HEK293 (cell line): ENCODE results near the gene EYA3.

Experiments
- TCF7L2 ChIP-seq: IDR thresholded peaks from 2 replicates; pipeline ENCODE4 v1.6.1; 2011; ENCODE audit warnings: low read depth, mild to moderate bottlenecking, inconsistent platforms, low read length, moderate library complexity, borderline replicate concordance
- YY1 ChIP-seq: fragments of 450-650 bp; formaldehyde crosslinking; IDR thresholded peaks from 2 replicates; pipeline ENCODE4 v1.5.1; 2018; ENCODE audit warnings: missing biosample characterization, missing genetic modification characterization
- ZBTB21 ChIP-seq: fragments of 450-650 bp; formaldehyde crosslinking; IDR thresholded peaks from 2 replicates; pipeline ENCODE4 v1.5.1; 2017; ENCODE audit warnings: missing biosample characterization, missing genetic modification characterization
- ZNF221 ChIP-seq: fragments of 450-650 bp; formaldehyde crosslinking; IDR thresholded peaks from 2 replicates; pipeline ENCODE4 v1.5.1; 2017; ENCODE audit warnings: missing biosample characterization, missing genetic modification characterization, borderline replicate concordance
- ZNF23 ChIP-seq: fragments of 450-650 bp; formaldehyde crosslinking; IDR thresholded peaks from 2 replicates; pipeline ENCODE4 v1.5.1; 2016; ENCODE audit warnings: missing biosample characterization, missing genetic modification characterization, borderline replicate concordance
- TF ChIP-seq, protein P1 (sequence below): fragments of 450-650 bp; formaldehyde crosslinking; IDR thresholded peaks from 2 replicates; pipeline ENCODE4 v1.5.1; 2016; ENCODE audit warnings: missing biosample characterization, missing genetic modification characterization
- TF ChIP-seq, protein P2 (sequence below): fragments of 450-650 bp; formaldehyde crosslinking; IDR thresholded peaks from 2 replicates; pipeline ENCODE4 v1.5.1; 2016; ENCODE audit warnings: missing biosample characterization, missing genetic modification characterization
- TF ChIP-seq, protein P3 (sequence below): fragments of 450-650 bp; formaldehyde crosslinking; IDR thresholded peaks from 2 replicates; pipeline ENCODE4 v1.5.1; 2016; ENCODE audit warnings: missing biosample characterization, missing genetic modification characterization
- TF ChIP-seq, protein P4 (sequence below): fragments of 450-650 bp; formaldehyde crosslinking; IDR thresholded peaks from 2 replicates; pipeline ENCODE4 v1.5.1; 2017; ENCODE audit warnings: missing biosample characterization, missing genetic modification characterization

DNA sequence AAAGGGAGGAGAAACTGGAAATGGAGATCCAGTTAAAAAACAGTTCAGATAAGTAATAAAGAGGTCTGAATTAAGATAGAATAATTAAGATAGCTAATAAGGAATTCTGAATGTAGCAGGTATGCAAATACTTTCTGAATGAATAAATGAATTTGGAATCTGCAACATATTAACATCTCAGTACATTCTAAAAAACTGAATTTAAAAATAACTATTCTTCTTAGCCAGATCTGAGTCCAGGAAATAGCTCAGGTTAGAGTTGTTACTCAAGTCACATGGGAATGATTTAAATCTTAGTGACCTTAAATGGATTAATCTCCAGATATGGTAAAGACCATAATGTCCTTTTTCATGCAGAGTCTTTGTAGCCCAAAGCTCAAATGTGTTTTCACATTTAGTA lies 51.2 kb downstream of the EYA3 start:
- TF ChIP-seq ZNF23 (no peak), TCF7L2 (no peak), ZNF221 (tag by site-specific recombination) (no peak), ZBTB21 (no peak), YY1 (tag by site-specific recombination) (no peak)
- TF ChIP-seq, protein P1, sequence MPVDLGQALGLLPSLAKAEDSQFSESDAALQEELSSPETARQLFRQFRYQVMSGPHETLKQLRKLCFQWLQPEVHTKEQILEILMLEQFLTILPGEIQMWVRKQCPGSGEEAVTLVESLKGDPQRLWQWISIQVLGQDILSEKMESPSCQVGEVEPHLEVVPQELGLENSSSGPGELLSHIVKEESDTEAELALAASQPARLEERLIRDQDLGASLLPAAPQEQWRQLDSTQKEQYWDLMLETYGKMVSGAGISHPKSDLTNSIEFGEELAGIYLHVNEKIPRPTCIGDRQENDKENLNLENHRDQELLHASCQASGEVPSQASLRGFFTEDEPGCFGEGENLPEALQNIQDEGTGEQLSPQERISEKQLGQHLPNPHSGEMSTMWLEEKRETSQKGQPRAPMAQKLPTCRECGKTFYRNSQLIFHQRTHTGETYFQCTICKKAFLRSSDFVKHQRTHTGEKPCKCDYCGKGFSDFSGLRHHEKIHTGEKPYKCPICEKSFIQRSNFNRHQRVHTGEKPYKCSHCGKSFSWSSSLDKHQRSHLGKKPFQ (tag by site-specific recombination): no peak
- TF ChIP-seq, protein P2, sequence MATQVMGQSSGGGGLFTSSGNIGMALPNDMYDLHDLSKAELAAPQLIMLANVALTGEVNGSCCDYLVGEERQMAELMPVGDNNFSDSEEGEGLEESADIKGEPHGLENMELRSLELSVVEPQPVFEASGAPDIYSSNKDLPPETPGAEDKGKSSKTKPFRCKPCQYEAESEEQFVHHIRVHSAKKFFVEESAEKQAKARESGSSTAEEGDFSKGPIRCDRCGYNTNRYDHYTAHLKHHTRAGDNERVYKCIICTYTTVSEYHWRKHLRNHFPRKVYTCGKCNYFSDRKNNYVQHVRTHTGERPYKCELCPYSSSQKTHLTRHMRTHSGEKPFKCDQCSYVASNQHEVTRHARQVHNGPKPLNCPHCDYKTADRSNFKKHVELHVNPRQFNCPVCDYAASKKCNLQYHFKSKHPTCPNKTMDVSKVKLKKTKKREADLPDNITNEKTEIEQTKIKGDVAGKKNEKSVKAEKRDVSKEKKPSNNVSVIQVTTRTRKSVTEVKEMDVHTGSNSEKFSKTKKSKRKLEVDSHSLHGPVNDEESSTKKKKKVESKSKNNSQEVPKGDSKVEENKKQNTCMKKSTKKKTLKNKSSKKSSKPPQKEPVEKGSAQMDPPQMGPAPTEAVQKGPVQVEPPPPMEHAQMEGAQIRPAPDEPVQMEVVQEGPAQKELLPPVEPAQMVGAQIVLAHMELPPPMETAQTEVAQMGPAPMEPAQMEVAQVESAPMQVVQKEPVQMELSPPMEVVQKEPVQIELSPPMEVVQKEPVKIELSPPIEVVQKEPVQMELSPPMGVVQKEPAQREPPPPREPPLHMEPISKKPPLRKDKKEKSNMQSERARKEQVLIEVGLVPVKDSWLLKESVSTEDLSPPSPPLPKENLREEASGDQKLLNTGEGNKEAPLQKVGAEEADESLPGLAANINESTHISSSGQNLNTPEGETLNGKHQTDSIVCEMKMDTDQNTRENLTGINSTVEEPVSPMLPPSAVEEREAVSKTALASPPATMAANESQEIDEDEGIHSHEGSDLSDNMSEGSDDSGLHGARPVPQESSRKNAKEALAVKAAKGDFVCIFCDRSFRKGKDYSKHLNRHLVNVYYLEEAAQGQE (tag by site-specific recombination): no peak
- TF ChIP-seq, protein P3, sequence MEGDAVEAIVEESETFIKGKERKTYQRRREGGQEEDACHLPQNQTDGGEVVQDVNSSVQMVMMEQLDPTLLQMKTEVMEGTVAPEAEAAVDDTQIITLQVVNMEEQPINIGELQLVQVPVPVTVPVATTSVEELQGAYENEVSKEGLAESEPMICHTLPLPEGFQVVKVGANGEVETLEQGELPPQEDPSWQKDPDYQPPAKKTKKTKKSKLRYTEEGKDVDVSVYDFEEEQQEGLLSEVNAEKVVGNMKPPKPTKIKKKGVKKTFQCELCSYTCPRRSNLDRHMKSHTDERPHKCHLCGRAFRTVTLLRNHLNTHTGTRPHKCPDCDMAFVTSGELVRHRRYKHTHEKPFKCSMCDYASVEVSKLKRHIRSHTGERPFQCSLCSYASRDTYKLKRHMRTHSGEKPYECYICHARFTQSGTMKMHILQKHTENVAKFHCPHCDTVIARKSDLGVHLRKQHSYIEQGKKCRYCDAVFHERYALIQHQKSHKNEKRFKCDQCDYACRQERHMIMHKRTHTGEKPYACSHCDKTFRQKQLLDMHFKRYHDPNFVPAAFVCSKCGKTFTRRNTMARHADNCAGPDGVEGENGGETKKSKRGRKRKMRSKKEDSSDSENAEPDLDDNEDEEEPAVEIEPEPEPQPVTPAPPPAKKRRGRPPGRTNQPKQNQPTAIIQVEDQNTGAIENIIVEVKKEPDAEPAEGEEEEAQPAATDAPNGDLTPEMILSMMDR: no peak
- TF ChIP-seq, protein P4, sequence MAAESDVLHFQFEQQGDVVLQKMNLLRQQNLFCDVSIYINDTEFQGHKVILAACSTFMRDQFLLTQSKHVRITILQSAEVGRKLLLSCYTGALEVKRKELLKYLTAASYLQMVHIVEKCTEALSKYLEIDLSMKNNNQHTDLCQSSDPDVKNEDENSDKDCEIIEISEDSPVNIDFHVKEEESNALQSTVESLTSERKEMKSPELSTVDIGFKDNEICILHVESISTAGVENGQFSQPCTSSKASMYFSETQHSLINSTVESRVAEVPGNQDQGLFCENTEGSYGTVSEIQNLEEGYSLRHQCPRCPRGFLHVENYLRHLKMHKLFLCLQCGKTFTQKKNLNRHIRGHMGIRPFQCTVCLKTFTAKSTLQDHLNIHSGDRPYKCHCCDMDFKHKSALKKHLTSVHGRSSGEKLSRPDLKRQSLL: no peak
